Calu3 (cell line): ENCODE data around the gene ACTN1. TPM values are rescaled to one million over a fixed set of nuclear protein-coding genes. Genes with fewer than 3 reads are reported as not detected.

Experiments
- BruUV-seq: library from RNA; stranded (reverse); fragments of 400-500 nt; replicated peaks from 2 replicates; lab custom pipeline; 2021; lab: Mats Ljungman, UMichigan
- CTCF ChIA-PET: fragments of 300-600 bp; sonication (Branson Sonifier 250); formaldehyde crosslinking; loops from one replicate; lab custom pipeline; 2022; ENCODE audit warnings: antibody characterized with exemption; lab: Charles Lee
- DNase-seq: peaks from one replicate; pipeline ENCODE4 v3.0.0; 2022
- H3K27ac Mint-ChIP-seq: one replicate; pipeline ENCODE4 v1.8.0; 2022; ENCODE audit warnings: mixed read lengths; ENCODE audit not compliant: unreplicated experiment
- H3K27me3 Mint-ChIP-seq: one replicate; pipeline ENCODE4 v1.8.0; 2022; ENCODE audit warnings: mixed read lengths; ENCODE audit not compliant: unreplicated experiment
- H3K36me3 Mint-ChIP-seq: one replicate; pipeline ENCODE4 v1.8.0; 2022; ENCODE audit warnings: mild to moderate bottlenecking, moderate library complexity, mixed read lengths; ENCODE audit not compliant: insufficient read depth, unreplicated experiment
- H3K4me1 Mint-ChIP-seq: one replicate; pipeline ENCODE4 v1.8.0; 2022; ENCODE audit warnings: mild to moderate bottlenecking, low read depth, mixed read lengths; ENCODE audit not compliant: unreplicated experiment
- H3K4me3 Mint-ChIP-seq: one replicate; pipeline ENCODE4 v1.8.0; 2022; ENCODE audit warnings: mild to moderate bottlenecking, low read depth, moderate library complexity, mixed read lengths; ENCODE audit not compliant: unreplicated experiment
- H3K9me3 Mint-ChIP-seq: one replicate; pipeline ENCODE4 v1.8.0; 2022; ENCODE audit warnings: low read depth, mixed read lengths; ENCODE audit not compliant: unreplicated experiment
- CTCF ChIP-seq: fragments of 200-600 bp; IDR thresholded peaks from one replicate; pipeline ENCODE4 v1.8.0; 2022; ENCODE audit warnings: antibody characterized with exemption; ENCODE audit not compliant: unreplicated experiment
- intact Hi-C: fragments of 100-400 bp; cut with micrococcal nuclease; formaldehyde crosslinking; loops from one replicate; pipeline ENCODE4 v1.10.0; 2022; ENCODE audit not compliant: unreplicated experiment
- total RNA-seq: library from RNA; stranded (reverse); gene quantifications from 2 replicates; pipeline ENCODE4 v1.2.3, GENCODE V29; 2022

ACTN1 gene
- total RNA-seq, 1 experiment from 2014 or later, result 326 TPM

GRCh38 chr14:68986926-68987652 lies 8.0 kb upstream of the ACTN1 start:
- TF ChIP-seq CTCF, result no peak
- H3K4me1 Mint-ChIP-seq, result peaks cover 7% of the 10 kb centered on the region
- CTCF ChIA-PET, result interaction anchor here (1.2 to 1.6 kb wide), 2 partner anchors 18 to 47 kb away, joined by 3 to 5 read pairs; no protein-coding TSS in a partner anchor
- no peak for DNase-seq
- intact Hi-C loops, result no loop called here
- no peak overlapping the region for H3K4me3 Mint-ChIP-seq
- no peaks in the 10 kb centered on the region for H3K9me3 Mint-ChIP-seq
- no TSS peak for BruUV-seq
- H3K27ac Mint-ChIP-seq, result no peak overlapping the region
- H3K36me3 Mint-ChIP-seq, result no peaks in the 10 kb centered on the region
- no peaks in the 10 kb centered on the region for H3K27me3 Mint-ChIP-seq

- Mint-ChIP-seq H3K4me1 (peaks cover 15% of the 10 kb centered on the region), H3K36me3 (no peaks in the 10 kb centered on the region), H3K9me3 (no peaks in the 10 kb centered on the region), H3K27ac (no peak overlapping the region), H3K27me3 (no peaks in the 10 kb centered on the region), H3K4me3 (no peak overlapping the region)
- CTCF ChIA-PET, result interaction anchor here (1.6 kb wide), 1 partner anchor 46 kb away, joined by 5 read pairs; no protein-coding TSS in a partner anchor
- BruUV-seq, result no TSS peak
- DNase-seq, result no peak
- intact Hi-C loops, result no loop called here
- TF ChIP-seq CTCF, result no peak
Measured at GRCh38 chr14:68986225-68986624, 7.1 kb upstream of the ACTN1 start.

DNA sequence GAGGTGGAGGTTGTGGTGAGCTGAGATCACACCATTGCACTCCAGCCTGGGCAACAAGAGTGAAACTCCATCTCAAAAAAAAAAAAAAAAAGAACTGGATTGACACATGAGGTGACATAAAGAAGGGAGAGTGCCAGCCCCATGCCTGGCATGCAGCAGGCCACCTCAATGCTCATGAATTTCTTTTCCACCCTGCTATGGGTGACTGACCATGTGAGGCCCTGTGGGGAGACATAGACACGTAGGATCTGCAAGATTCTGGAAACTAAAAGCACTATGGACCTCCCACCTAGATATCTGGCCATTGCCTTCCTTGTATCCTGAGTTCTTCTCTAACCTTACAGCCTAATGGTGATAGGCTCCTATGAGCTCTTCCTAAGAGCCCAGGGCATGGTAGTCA lies 5.6 kb upstream of the ACTN1 start:
- Mint-ChIP-seq H3K27me3 (no peaks in the 10 kb centered on the region), H3K36me3 (peaks cover 6% of the 10 kb centered on the region), H3K27ac (no peak overlapping the region), H3K9me3 (no peaks in the 10 kb centered on the region), H3K4me3 (no peak overlapping the region), H3K4me1 (peaks cover 22% of the 10 kb centered on the region)
- TF ChIP-seq CTCF, result no peak
- no TSS peak for BruUV-seq
- CTCF ChIA-PET, result interaction anchor here (0.6 kb wide), 1 partner anchor 10 kb away, joined by 3 read pairs; no protein-coding TSS in a partner anchor
- intact Hi-C loops, result no loop called here
- no peak for DNase-seq

- CTCF ChIA-PET, result no interaction called here
- Mint-ChIP-seq H3K4me3 (no peak overlapping the region), H3K36me3 (peaks cover 21% of the 10 kb centered on the region), H3K9me3 (no peaks in the 10 kb centered on the region), H3K27ac (no peak overlapping the region), H3K27me3 (no peaks in the 10 kb centered on the region), H3K4me1 (peaks cover 22% of the 10 kb centered on the region)
- DNase-seq, result no peak
- intact Hi-C loops, result no loop called here
- TF ChIP-seq CTCF, result no peak
- no TSS peak for BruUV-seq
Measured at GRCh38 chr14:68983191-68983590, 4.1 kb upstream of the ACTN1 start.
